GM12864 (cell line): ENCODE results near the gene QRFPR.
"Not testable (repeated sequence)": the region's sequence is repeated elsewhere in the genome, so short reads cannot be mapped to it uniquely, and the experiment has no call there.

ENCODE experiments used
- DNase-seq: peaks from one replicate; pipeline ENCODE4 v3.0.0-alpha.2; 2011; ENCODE audit warnings: low read depth
- H3K4me3 ChIP-seq: 2 replicates; pipeline ENCODE4 v1.5.1; 2011; ENCODE audit warnings: mild to moderate bottlenecking, low read depth, low read length, control low read depth
- TF ChIP-seq, protein P1 (sequence below): IDR thresholded peaks from 2 replicates; pipeline ENCODE4 v1.5.1; 2011; ENCODE audit warnings: low read depth, mild to moderate bottlenecking, moderate library complexity, low read length, control low read depth, inconsistent platforms; ENCODE audit errors: missing control alignments

QRFPR gene

DNA sequence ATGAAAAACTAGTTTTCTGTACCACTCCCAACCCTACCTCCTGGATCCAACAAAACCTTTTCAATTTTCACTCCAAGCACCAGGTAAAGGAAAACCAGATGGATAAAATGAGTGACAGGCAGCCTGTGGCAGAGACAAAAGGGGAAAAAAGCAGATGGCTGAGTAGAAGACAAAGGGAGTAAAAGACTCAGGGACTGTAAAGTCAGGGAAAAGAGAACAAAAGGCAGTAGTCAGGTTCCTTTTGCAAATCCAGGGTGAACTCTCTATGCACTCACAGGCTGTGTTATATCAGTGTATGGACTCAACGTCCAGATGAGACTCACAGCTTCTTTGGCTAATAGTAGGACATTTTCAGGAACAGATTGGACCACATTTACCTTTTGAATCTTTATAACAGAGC lies 54.2 kb downstream of the QRFPR start:
- H3K4me3 ChIP-seq = no peak overlapping the region
- no peak for DNase-seq
- TF ChIP-seq, protein P1, sequence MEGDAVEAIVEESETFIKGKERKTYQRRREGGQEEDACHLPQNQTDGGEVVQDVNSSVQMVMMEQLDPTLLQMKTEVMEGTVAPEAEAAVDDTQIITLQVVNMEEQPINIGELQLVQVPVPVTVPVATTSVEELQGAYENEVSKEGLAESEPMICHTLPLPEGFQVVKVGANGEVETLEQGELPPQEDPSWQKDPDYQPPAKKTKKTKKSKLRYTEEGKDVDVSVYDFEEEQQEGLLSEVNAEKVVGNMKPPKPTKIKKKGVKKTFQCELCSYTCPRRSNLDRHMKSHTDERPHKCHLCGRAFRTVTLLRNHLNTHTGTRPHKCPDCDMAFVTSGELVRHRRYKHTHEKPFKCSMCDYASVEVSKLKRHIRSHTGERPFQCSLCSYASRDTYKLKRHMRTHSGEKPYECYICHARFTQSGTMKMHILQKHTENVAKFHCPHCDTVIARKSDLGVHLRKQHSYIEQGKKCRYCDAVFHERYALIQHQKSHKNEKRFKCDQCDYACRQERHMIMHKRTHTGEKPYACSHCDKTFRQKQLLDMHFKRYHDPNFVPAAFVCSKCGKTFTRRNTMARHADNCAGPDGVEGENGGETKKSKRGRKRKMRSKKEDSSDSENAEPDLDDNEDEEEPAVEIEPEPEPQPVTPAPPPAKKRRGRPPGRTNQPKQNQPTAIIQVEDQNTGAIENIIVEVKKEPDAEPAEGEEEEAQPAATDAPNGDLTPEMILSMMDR = no peak

DNA sequence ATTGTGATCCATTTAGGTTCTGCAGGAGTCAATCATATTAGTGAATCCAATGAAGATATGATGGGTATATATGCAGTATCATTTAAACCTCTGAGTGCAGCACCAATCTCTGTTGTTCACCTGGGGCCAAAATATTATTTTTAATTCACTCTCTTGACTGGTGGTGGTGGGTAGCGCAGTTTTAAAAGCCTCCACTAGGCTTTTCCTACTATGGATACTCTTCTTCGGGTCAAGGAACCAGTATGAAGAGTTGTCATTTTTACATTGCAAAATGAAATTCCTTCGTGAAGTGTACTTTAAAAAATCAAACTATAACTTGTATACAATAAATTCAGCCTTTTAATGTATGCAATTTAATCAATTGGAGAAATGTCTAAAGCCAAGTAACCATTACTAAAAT lies 56.5 kb downstream of the QRFPR start:
- H3K4me3 ChIP-seq = no peak overlapping the region
- no peak for DNase-seq
- TF ChIP-seq, protein P1 = no peak

DNA sequence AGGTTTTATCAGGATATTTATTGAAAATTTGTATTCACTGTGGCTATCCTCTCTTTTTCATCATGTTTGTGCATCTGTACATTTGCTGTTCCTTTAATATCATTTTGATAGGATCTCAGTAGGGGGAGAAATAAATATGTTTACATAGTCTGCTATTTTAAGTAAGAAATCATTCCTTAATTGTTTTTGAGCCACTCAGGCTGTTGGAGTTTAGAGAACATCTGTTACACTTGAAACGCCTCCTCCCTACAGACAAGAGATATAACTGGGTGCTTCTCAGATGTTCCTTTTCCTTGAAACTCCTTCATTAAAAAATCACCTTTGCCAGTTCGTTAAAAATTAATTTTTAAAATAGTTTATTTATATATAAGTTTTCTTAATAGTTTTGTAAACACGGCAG lies 59.4 kb downstream of the QRFPR start:
- no peak overlapping the region for H3K4me3 ChIP-seq
- DNase-seq = no peak
- TF ChIP-seq, protein P1 = no peak

DNA sequence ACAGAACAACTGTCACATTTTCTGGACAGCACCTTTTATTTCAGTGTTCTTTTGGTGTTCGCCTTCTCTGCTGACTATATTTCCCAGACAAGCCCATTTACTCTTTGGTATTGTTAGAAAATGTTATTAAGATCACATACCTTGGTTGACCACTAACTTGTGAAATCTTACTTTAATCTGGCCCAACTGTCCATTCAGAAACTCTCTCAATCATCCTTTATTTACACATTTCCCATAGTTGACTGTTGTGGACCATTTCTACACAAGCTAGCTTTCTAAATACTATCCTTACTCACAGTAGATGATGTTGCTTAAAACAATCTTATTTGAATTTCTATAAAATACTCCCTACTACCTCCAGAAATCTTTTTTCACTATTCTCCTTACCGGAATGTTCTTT lies 64.7 kb downstream of the QRFPR start:
- TF ChIP-seq, protein P1 = no peak
- DNase-seq = no peak
- no peak overlapping the region for H3K4me3 ChIP-seq

DNA sequence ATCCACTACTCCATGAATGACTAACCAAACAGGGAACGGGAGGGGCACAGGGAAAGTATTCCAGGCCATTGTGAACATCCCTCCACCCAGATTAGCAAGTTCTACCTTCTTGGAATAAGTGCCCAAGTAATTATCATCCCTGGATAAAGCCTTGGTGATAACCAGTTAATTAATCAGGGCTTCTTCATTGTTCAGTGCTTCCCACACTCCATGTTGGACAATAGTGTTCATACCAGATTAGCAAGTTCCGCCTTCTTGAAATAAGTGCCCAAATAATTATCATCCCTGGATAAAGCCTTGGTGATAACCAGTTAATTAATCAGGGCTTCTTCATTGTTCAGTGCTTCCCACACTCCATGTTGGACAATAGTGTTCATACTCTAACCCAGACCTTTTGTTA lies 67.4 kb downstream of the QRFPR start:
- DNase-seq = not testable (repeated sequence)

DNA sequence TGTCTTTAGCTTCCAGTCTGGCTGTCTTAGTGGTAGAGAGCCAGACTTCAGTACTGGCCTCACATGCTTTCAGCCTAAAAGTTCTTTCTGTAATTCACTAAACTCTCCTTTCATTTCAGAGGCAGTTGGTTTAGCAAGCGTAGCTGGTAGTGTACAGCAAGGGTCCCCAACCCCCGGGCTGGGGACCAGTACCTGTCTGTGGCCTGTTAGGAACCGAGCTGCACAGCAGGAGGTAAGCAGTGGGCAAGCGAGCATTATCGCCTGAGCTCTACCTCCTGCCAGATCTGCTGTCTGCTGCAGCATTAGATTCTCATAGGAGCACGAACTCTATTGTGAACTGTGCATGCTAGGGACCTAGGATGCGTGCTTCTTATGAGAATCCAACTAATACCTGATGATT lies 72.0 kb downstream of the QRFPR start:
- TF ChIP-seq, protein P1 = no peak

More for the DNA sequence above, 67.4 kb downstream of the QRFPR start:
- H3K4me3 ChIP-seq = not testable (repeated sequence)

DNA sequence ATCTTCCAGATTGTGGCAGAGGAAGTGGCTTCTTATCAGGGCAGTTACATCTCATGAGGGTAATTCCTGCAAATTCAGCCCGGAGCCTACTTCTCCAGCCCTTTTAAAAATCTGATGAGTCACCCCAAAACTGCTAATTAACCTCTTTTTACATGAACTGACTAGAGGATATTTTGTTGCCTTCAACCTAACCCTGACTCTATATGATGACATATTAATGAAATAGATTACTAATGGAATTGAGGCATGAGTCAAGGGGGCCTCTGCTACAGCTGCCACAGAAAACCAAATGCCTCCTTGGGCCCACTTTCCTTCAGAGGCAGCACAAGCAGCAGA lies 72.5 kb downstream of the QRFPR start:
- H3K4me3 ChIP-seq = no peak overlapping the region
- no peak for DNase-seq
- TF ChIP-seq, protein P1 = no peak

More for the DNA sequence above, 72.0 kb downstream of the QRFPR start:
- DNase-seq = no peak
- no peak overlapping the region for H3K4me3 ChIP-seq
